Mononuclear cell (primary cell): ENCODE measurements around the gene TEX26. TPM values are rescaled to one million over a fixed set of nuclear protein-coding genes. Genes with fewer than 3 reads are reported as not detected.

Experiments used
- H3K27me3 ChIP-seq: 2 replicates; pipeline ENCODE4 v1.6.0; 2011; ENCODE audit warnings: low read length, control low read depth; ENCODE audit not compliant: insufficient read depth
- H3K4me1 ChIP-seq: 2 replicates; pipeline ENCODE4 v1.5.1; 2011; ENCODE audit warnings: mild to moderate bottlenecking, low read length, control low read depth; ENCODE audit not compliant: insufficient read depth
- H3K4me3 ChIP-seq: 2 replicates; pipeline ENCODE4 v1.5.1; 2011; ENCODE audit warnings: mild to moderate bottlenecking, low read length, moderate library complexity
- H3K9me3 ChIP-seq: 2 replicates; pipeline ENCODE4 v1.5.1; 2011; ENCODE audit warnings: low read depth, mild to moderate bottlenecking, control low read depth, low read length
- total RNA-seq: library from RNA; depleted of rRNA; stranded (reverse); fragments of >200 nt; gene quantifications from one replicate; pipeline ENCODE4 v1.2.3, GENCODE V29; 2012

Gene TEX26
- not detected for total RNA-seq

GRCh38 chr13:30932481-30933353 is at the start of gene TEX26:
TSS of gene TEX26 (plus strand) at chr13:30932656. CDS start at chr13:30932716, 60 bp downstream.
- Histone ChIP-seq H3K27me3 (peaks cover 8% of the 10 kb centered on the region), H3K9me3 (no peaks in the 10 kb centered on the region), H3K4me1 (no peaks in the 10 kb centered on the region), H3K4me3 (no peak within 1 kb of the TSS)

- Histone ChIP-seq H3K4me1 (no peaks in the 10 kb centered on the region), H3K4me3 (no peak overlapping the region), H3K9me3 (no peaks in the 10 kb centered on the region), H3K27me3 (no peaks in the 10 kb centered on the region)
Observed at GRCh38 chr13:30882996-30883766, 49.3 kb upstream of the TEX26 start.

GRCh38 chr13:30884543-30884942 is 47.9 kb upstream of the TEX26 start:
- no peaks in the 10 kb centered on the region for H3K27me3 ChIP-seq
- no peak overlapping the region for H3K4me3 ChIP-seq
- H3K4me1 ChIP-seq, result no peaks in the 10 kb centered on the region
- no peaks in the 10 kb centered on the region for H3K9me3 ChIP-seq

GRCh38 chr13:30889196-30889690 is 43.2 kb upstream of the TEX26 start:
- Histone ChIP-seq H3K27me3 (no peaks in the 10 kb centered on the region), H3K9me3 (no peaks in the 10 kb centered on the region), H3K4me1 (no peaks in the 10 kb centered on the region), H3K4me3 (no peak overlapping the region)

GRCh38 chr13:30892966-30893365 is 39.5 kb upstream of the TEX26 start:
- Histone ChIP-seq H3K4me1 (no peaks in the 10 kb centered on the region), H3K27me3 (peaks cover 4% of the 10 kb centered on the region), H3K9me3 (no peaks in the 10 kb centered on the region), H3K4me3 (no peak overlapping the region)

- Histone ChIP-seq H3K4me3 (no peak overlapping the region), H3K27me3 (peaks cover 14% of the 10 kb centered on the region), H3K9me3 (no peaks in the 10 kb centered on the region), H3K4me1 (no peaks in the 10 kb centered on the region)
Observed at GRCh38 chr13:30895773-30896172, 36.7 kb upstream of the TEX26 start.

GRCh38 chr13:30898070-30898469 is 34.4 kb upstream of the TEX26 start:
- Histone ChIP-seq H3K4me1 (no peaks in the 10 kb centered on the region), H3K9me3 (no peaks in the 10 kb centered on the region), H3K4me3 (no peak overlapping the region), H3K27me3 (peaks cover 24% of the 10 kb centered on the region)

GRCh38 chr13:30898678-30899241 is 33.7 kb upstream of the TEX26 start:
- Histone ChIP-seq H3K4me1 (no peaks in the 10 kb centered on the region), H3K9me3 (no peaks in the 10 kb centered on the region), H3K27me3 (peaks cover 31% of the 10 kb centered on the region), H3K4me3 (no peak overlapping the region)

- Histone ChIP-seq H3K4me1 (no peaks in the 10 kb centered on the region), H3K9me3 (no peaks in the 10 kb centered on the region), H3K27me3 (peaks cover 48% of the 10 kb centered on the region), H3K4me3 (no peak overlapping the region)
Observed at GRCh38 chr13:30900436-30900835, 32.0 kb upstream of the TEX26 start.

GRCh38 chr13:30900952-30901749 is 31.3 kb upstream of the TEX26 start:
- Histone ChIP-seq H3K9me3 (no peaks in the 10 kb centered on the region), H3K4me3 (no peak overlapping the region), H3K27me3 (peaks cover 53% of the 10 kb centered on the region), H3K4me1 (no peaks in the 10 kb centered on the region)

GRCh38 chr13:30904043-30904442 is 28.4 kb upstream of the TEX26 start:
- H3K9me3 ChIP-seq, result no peaks in the 10 kb centered on the region
- no peak overlapping the region for H3K4me3 ChIP-seq
- H3K4me1 ChIP-seq, result no peaks in the 10 kb centered on the region
- peaks cover 65% of the 10 kb centered on the region for H3K27me3 ChIP-seq

- Histone ChIP-seq H3K4me1 (no peaks in the 10 kb centered on the region), H3K4me3 (no peak within 1 kb of the TSS), H3K9me3 (no peaks in the 10 kb centered on the region), H3K27me3 (peaks cover 69% of the 10 kb centered on the region)
Observed at GRCh38 chr13:30905932-30906383, 26.5 kb upstream of the TEX26 start, which contains the start of gene MEDAG. TSS of gene MEDAG (plus strand) at chr13:30906271. CDS start at chr13:30906516, 245 bp downstream.

- no peaks in the 10 kb centered on the region for H3K4me1 ChIP-seq
- no peaks in the 10 kb centered on the region for H3K9me3 ChIP-seq
- no peak overlapping the region for H3K4me3 ChIP-seq
- peaks cover 69% of the 10 kb centered on the region for H3K27me3 ChIP-seq
Observed at GRCh38 chr13:30906411-30907051, 25.9 kb upstream of the TEX26 start.
